Right cardiac atrium (tissue), 5 donors: ENCODE results near the gene NCOA1. TPM values are rescaled to one million over a fixed set of nuclear protein-coding genes. Genes with fewer than 3 reads are reported as not detected.
"Not testable (repeated sequence)": the region's sequence is repeated elsewhere in the genome, so short reads cannot be mapped to it uniquely, and the experiment has no call there.

ENCODE experiments used
- ATAC-seq, 2 donors: fragments of 200-7000 bp; cut with Tn5 transposase; one replicate each; pipeline versions ENCODE4 v1.8.0 to v1.9.1; 2020; ENCODE audit warnings: moderate library complexity in 2 of 2, mild to moderate bottlenecking in 1 of 2
- DNase-seq, 3 donors: peaks; one replicate each; pipeline ENCODE4 v3.0.0-alpha.2; 2020
- H3K27ac ChIP-seq: one replicate; pipeline ENCODE4 v1.5.1; 2013; ENCODE audit warnings: mild to moderate bottlenecking, low read length, control low read depth, moderate library complexity
- H3K27me3 ChIP-seq: one replicate; pipeline ENCODE4 v1.6.1; 2013; ENCODE audit not compliant: control insufficient read depth, insufficient read depth
- H3K4me1 ChIP-seq: one replicate; pipeline ENCODE4 v1.6.1; 2013; ENCODE audit warnings: low read length; ENCODE audit not compliant: control insufficient read depth, insufficient read depth
- H3K4me3 ChIP-seq: one replicate; pipeline ENCODE4 v1.5.1; 2013; ENCODE audit warnings: low read length, control low read depth
- H3K9me3 ChIP-seq: one replicate; pipeline ENCODE4 v1.6.1; 2013; ENCODE audit warnings: low read length; ENCODE audit not compliant: control insufficient read depth
- WGBS: extraction: QIAGEN DNeasy Blood & Tissue Kit; methylation state at CpG from one replicate; pipeline ENCODE4 v1.1.7; 2013; 5-methylcytosine and 5-hydroxymethylcytosine counted together
- intact Hi-C, 4 donors: fragments of 100-400 bp; cut with DNase I; formaldehyde crosslinking; loops; one replicate each; pipeline versions ENCODE4 v1.11.0 to v1.14.0; 2022 to 2023
- polyA plus RNA-seq: library from polyadenylated mRNA; stranded (reverse); fragments of 200-250 nt; gene quantifications from one replicate; pipeline ENCODE4 v1.2.3, GENCODE V29; 2013
- total RNA-seq, 4 donors: library from RNA; stranded (reverse); fragmentation: NEBNext Ultra II Directional; extraction: Animal tissue kit (Norgen Biotek cat#: 25700); gene quantifications; one replicate each; pipeline ENCODE4 v1.2.1, GENCODE V29; 2021
- donor health status: healthy with polysubstance abuse.
- donor health status: DM: no; HTN: yes; CAD: no.
- donor health status: DM: no; HTN: no; CAD: no.
- donor health status: DM: no; HTN: yes; CAD: no; lungs with severe emphysema.
- donor health status: DM: yes; HTN: yes; CAD: no.

NCOA1 gene
- total and polyA plus RNA-seq, 5 donors, result 11.8 to 37.1 (median 34.6) TPM

GRCh38 chr2:24791452-24791851 is 300.4 kb downstream of the NCOA1 start:
- Histone ChIP-seq H3K27ac (no peak overlapping the region), H3K27me3 (no peaks in the 10 kb centered on the region), H3K9me3 (no peaks in the 10 kb centered on the region), H3K4me1 (peaks cover 2% of the 10 kb centered on the region), H3K4me3 (no peak overlapping the region)
- DNase-seq (no peak), ATAC-seq (no peak)
- 92% methylated on average over 5 of the region's 5 CpGs for WGBS
- intact Hi-C loops, result no loop called here

GRCh38 chr2:24792542-24792873 is 301.5 kb downstream of the NCOA1 start:
- Histone ChIP-seq H3K4me3 (peak overlapping the region; percentile 69), H3K27ac (peak overlapping the region; percentile 99), H3K27me3 (no peaks in the 10 kb centered on the region), H3K9me3 (no peaks in the 10 kb centered on the region), H3K4me1 (peaks cover 2% of the 10 kb centered on the region)
- intact Hi-C loops, result no loop called here
- DNase-seq (no peak), ATAC-seq (no peak)
- WGBS, result 5% methylated on average over 6 of the region's 6 CpGs

GRCh38 chr2:24792874-24793760 is 302.1 kb downstream of the NCOA1 start, which contains the start of the genes CENPO and PTRHD1:
Gene CENPO, plus strand, starts transcription at chr2:24793425. Its CDS starts 495 bp downstream, at chr2:24793920.
Gene PTRHD1, minus strand, starts transcription at chr2:24793391. Its CDS starts 14 bp downstream, at chr2:24793377.
- peak; percentile 97 to 99 (median 98) for DNase-seq
- ATAC-seq, result peak; percentile 99
- intact Hi-C loops, result no loop called here
- H3K27me3 ChIP-seq, result no peaks in the 10 kb centered on the region
- H3K4me1 ChIP-seq, result peaks cover 2% of the 10 kb centered on the region
- H3K9me3 ChIP-seq, result no peaks in the 10 kb centered on the region
- H3K27ac ChIP-seq, result peak within 1 kb of the TSS; percentile 99
- WGBS, result under 1% methylated on average over 74 of the region's 74 CpGs
- H3K4me3 ChIP-seq, result peak within 1 kb of the TSS; percentile 69

GRCh38 chr2:24793761-24794435 is 302.8 kb downstream of the NCOA1 start:
- H3K27ac ChIP-seq, result no peak overlapping the region
- DNase-seq (no peak), ATAC-seq (no peak)
- H3K4me3 ChIP-seq, result peak overlapping the region; percentile 69
- no peaks in the 10 kb centered on the region for H3K27me3 ChIP-seq
- no peaks in the 10 kb centered on the region for H3K9me3 ChIP-seq
- intact Hi-C loops, result no loop called here
- peaks cover 2% of the 10 kb centered on the region for H3K4me1 ChIP-seq
- 2% methylated on average over 14 of the region's 14 CpGs for WGBS

GRCh38 chr2:24797644-24798043 is 306.6 kb downstream of the NCOA1 start:
- WGBS, result 96% methylated on average over 2 of the region's 2 CpGs
- DNase-seq, result no peak
- no peaks in the 10 kb centered on the region for H3K27me3 ChIP-seq
- intact Hi-C loops, result no loop called here
- H3K27ac ChIP-seq, result no peak overlapping the region
- H3K4me1 ChIP-seq, result peaks cover 2% of the 10 kb centered on the region
- no peak for ATAC-seq
- H3K9me3 ChIP-seq, result no peaks in the 10 kb centered on the region
- no peak overlapping the region for H3K4me3 ChIP-seq

- 96% methylated on average over 4 of the region's 5 CpGs for WGBS
- H3K9me3 ChIP-seq, intact Hi-C loops, H3K4me1 ChIP-seq, DNase-seq, H3K27ac ChIP-seq, H3K27me3 ChIP-seq, H3K4me3 ChIP-seq, ATAC-seq: not testable (repeated sequence)
These were observed 309.4 kb downstream of the NCOA1 start for GRCh38 chr2:24800487-24800886.

GRCh38 chr2:24805811-24806660 is 315.0 kb downstream of the NCOA1 start:
- H3K9me3 ChIP-seq, H3K4me1 ChIP-seq, DNase-seq, H3K27me3 ChIP-seq, H3K4me3 ChIP-seq, intact Hi-C loops, ATAC-seq, H3K27ac ChIP-seq: not testable (repeated sequence)
- 96% methylated on average over 25 of the region's 25 CpGs for WGBS

GRCh38 chr2:24806661-24807036 is 315.6 kb downstream of the NCOA1 start:
- intact Hi-C loops, result no loop called here
- no peaks in the 10 kb centered on the region for H3K9me3 ChIP-seq
- ATAC-seq, result no peak

GRCh38 chr2:24809316-24810007 is 318.4 kb downstream of the NCOA1 start:
- WGBS, result 87% methylated on average over 4 of the region's 4 CpGs
- DNase-seq (no peak), ATAC-seq (no peak)
- intact Hi-C loops, result no loop called here
- Histone ChIP-seq H3K4me3 (no peak overlapping the region), H3K4me1 (no peaks in the 10 kb centered on the region), H3K9me3 (no peaks in the 10 kb centered on the region), H3K27ac (no peak overlapping the region), H3K27me3 (no peaks in the 10 kb centered on the region)

More at GRCh38 chr2:24806661-24807036, 315.6 kb downstream of the NCOA1 start:
- H3K4me1 ChIP-seq, result no peaks in the 10 kb centered on the region
- DNase-seq, result no peak
- H3K27ac ChIP-seq, result no peak overlapping the region
- H3K4me3 ChIP-seq, result no peak overlapping the region
- H3K27me3 ChIP-seq, result no peaks in the 10 kb centered on the region

- no peak for DNase-seq
These were observed 322.7 kb downstream of the NCOA1 start for GRCh38 chr2:24813691-24814137.

More at GRCh38 chr2:24813691-24814137, 322.7 kb downstream of the NCOA1 start:
- intact Hi-C loops, result no loop called here
- no peak overlapping the region for H3K27ac ChIP-seq
- 96% methylated on average over 4 of the region's 4 CpGs for WGBS
- no peaks in the 10 kb centered on the region for H3K27me3 ChIP-seq
- no peaks in the 10 kb centered on the region for H3K9me3 ChIP-seq
- no peaks in the 10 kb centered on the region for H3K4me1 ChIP-seq
- ATAC-seq, result no peak
- no peak overlapping the region for H3K4me3 ChIP-seq
